ENCODE results near the gene MCAM.

- TF ChIP-seq, protein P1, sequence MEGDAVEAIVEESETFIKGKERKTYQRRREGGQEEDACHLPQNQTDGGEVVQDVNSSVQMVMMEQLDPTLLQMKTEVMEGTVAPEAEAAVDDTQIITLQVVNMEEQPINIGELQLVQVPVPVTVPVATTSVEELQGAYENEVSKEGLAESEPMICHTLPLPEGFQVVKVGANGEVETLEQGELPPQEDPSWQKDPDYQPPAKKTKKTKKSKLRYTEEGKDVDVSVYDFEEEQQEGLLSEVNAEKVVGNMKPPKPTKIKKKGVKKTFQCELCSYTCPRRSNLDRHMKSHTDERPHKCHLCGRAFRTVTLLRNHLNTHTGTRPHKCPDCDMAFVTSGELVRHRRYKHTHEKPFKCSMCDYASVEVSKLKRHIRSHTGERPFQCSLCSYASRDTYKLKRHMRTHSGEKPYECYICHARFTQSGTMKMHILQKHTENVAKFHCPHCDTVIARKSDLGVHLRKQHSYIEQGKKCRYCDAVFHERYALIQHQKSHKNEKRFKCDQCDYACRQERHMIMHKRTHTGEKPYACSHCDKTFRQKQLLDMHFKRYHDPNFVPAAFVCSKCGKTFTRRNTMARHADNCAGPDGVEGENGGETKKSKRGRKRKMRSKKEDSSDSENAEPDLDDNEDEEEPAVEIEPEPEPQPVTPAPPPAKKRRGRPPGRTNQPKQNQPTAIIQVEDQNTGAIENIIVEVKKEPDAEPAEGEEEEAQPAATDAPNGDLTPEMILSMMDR (IDR thresholded peaks at IDR 0.05; ENCODE audit: extremely low read depth in 1 of 2, insufficient read depth in 1 of 2, low read depth in 1 of 2, low read length in 2 of 2), result no peak
- TF ChIP-seq MYC (IDR thresholded peaks at IDR 0.05; ENCODE audit: low read depth, low read length), result peak; percentile 58
- TF ChIP-seq POLR2A (IDR thresholded peaks at IDR 0.05; ENCODE audit: low read depth, low read length), result peak; percentile 48
Measured at GRCh38 chr11:119319700-119320239, 2.8 kb upstream of the MCAM start.

Measured in endothelial cell of umbilical vein (primary cell).